ENCODE measurements around the gene INHBC.

Gene INHBC

GRCh38 chr12:57474430-57474829 is 39.8 kb downstream of the INHBC start:
- Histone ChIP-seq H3K4me2 (ENCODE audit: low read length) (no peak overlapping the region), H4K20me1 (ENCODE audit: insufficient read depth, low read length) (no peaks in the 10 kb centered on the region), H3K27ac (ENCODE audit: low read length) (no peak overlapping the region), H2AFZ (ENCODE audit: low read depth, low read length) (no peak overlapping the region), H3K9me3 (ENCODE audit: insufficient read depth, low read length) (no peaks in the 10 kb centered on the region), H3K27me3 (ENCODE audit: low read depth, low read length) (no peaks in the 10 kb centered on the region), H3K4me3 (ENCODE audit: low read length) (no peak overlapping the region), H3K36me3 (replicated peaks; ENCODE audit: low read depth, low read length) (no peaks in the 10 kb centered on the region), H3K79me2 (ENCODE audit: low read length) (no peaks in the 10 kb centered on the region), H3K9ac (ENCODE audit: low read length) (no peak overlapping the region), H3K4me1 (ENCODE audit: low read length) (peaks cover 27% of the 10 kb centered on the region)
- TF ChIP-seq EZH2phosphoT487 (IDR thresholded peaks at IDR 0.05; ENCODE audit: low read depth) (no peak), CTCF (IDR thresholded peaks at IDR 0.05; ENCODE audit: low read depth, low read length) (no peak)

- no peak overlapping the region for H2AFZ ChIP-seq (ENCODE audit: low read depth, low read length)
- no peak for TF ChIP-seq EZH2phosphoT487 (IDR thresholded peaks at IDR 0.05; ENCODE audit: low read depth)
- TF ChIP-seq CTCF (IDR thresholded peaks at IDR 0.05; ENCODE audit: low read depth, low read length) = no peak
- H3K27ac ChIP-seq (ENCODE audit: low read length) = no peak overlapping the region
- no peaks in the 10 kb centered on the region for H3K79me2 ChIP-seq (ENCODE audit: low read length)
- H3K9ac ChIP-seq (ENCODE audit: low read length) = no peak overlapping the region
- no peak overlapping the region for H3K4me2 ChIP-seq (ENCODE audit: low read length)
- peaks cover 31% of the 10 kb centered on the region for H3K4me1 ChIP-seq (ENCODE audit: low read length)
- H3K36me3 ChIP-seq (replicated peaks; ENCODE audit: low read depth, low read length) = no peaks in the 10 kb centered on the region
- H3K27me3 ChIP-seq (ENCODE audit: low read depth, low read length) = no peaks in the 10 kb centered on the region
- H4K20me1 ChIP-seq (ENCODE audit: insufficient read depth, low read length) = no peaks in the 10 kb centered on the region
- H3K4me3 ChIP-seq (ENCODE audit: low read length) = no peak overlapping the region
- no peaks in the 10 kb centered on the region for H3K9me3 ChIP-seq (ENCODE audit: insufficient read depth, low read length)
These were observed 40.3 kb downstream of the INHBC start for GRCh38 chr12:57474862-57475261.

GRCh38 chr12:57475271-57476161 is 40.9 kb downstream of the INHBC start:
- Histone ChIP-seq H3K9ac (ENCODE audit: low read length) (no peak overlapping the region), H3K4me3 (ENCODE audit: low read length) (no peak overlapping the region), H3K27me3 (ENCODE audit: low read depth, low read length) (no peaks in the 10 kb centered on the region), H3K36me3 (replicated peaks; ENCODE audit: low read depth, low read length) (no peaks in the 10 kb centered on the region), H3K4me2 (ENCODE audit: low read length) (no peak overlapping the region), H3K4me1 (ENCODE audit: low read length) (peaks cover 33% of the 10 kb centered on the region), H2AFZ (ENCODE audit: low read depth, low read length) (no peak overlapping the region), H3K27ac (ENCODE audit: low read length) (no peak overlapping the region), H4K20me1 (ENCODE audit: insufficient read depth, low read length) (no peaks in the 10 kb centered on the region), H3K79me2 (ENCODE audit: low read length) (no peaks in the 10 kb centered on the region), H3K9me3 (ENCODE audit: insufficient read depth, low read length) (no peaks in the 10 kb centered on the region)
- TF ChIP-seq CTCF (IDR thresholded peaks at IDR 0.05; ENCODE audit: low read depth, low read length) = no peak

- Histone ChIP-seq H3K79me2 (ENCODE audit: low read length) (no peaks in the 10 kb centered on the region), H3K4me2 (ENCODE audit: low read length) (peak overlapping the region; percentile 65), H3K9me3 (ENCODE audit: insufficient read depth, low read length) (no peaks in the 10 kb centered on the region), H2AFZ (ENCODE audit: low read depth, low read length) (no peak overlapping the region), H3K9ac (ENCODE audit: low read length) (no peak overlapping the region; the same call in 1 of the 2 replicates), H3K36me3 (replicated peaks; ENCODE audit: low read depth, low read length) (no peaks in the 10 kb centered on the region), H3K4me3 (ENCODE audit: low read length) (peak overlapping the region; percentile 57; the same call in 1 of the 2 replicates), H3K27me3 (ENCODE audit: low read depth, low read length) (no peaks in the 10 kb centered on the region), H3K27ac (ENCODE audit: low read length) (no peak overlapping the region), H3K4me1 (ENCODE audit: low read length) (peaks cover 33% of the 10 kb centered on the region), H4K20me1 (ENCODE audit: insufficient read depth, low read length) (no peaks in the 10 kb centered on the region)
- TF ChIP-seq EZH2phosphoT487 (IDR thresholded peaks at IDR 0.05; ENCODE audit: low read depth) = no peak
- no peak for TF ChIP-seq CTCF (IDR thresholded peaks at IDR 0.05; ENCODE audit: low read depth, low read length)
These were observed 41.8 kb downstream of the INHBC start for GRCh38 chr12:57476162-57476992.
